ENCODE data around the gene PRSS33. TPM values are rescaled to one million over a fixed set of nuclear protein-coding genes. Genes with fewer than 3 reads are reported as not detected.

The PRSS33 gene
- total and polyA plus RNA-seq, 2 of the 8 experiments (the other 6 are each of a cell fraction or from before 2014, with no cell fraction given), result 0.09 TPM; not detected in 1

DNA sequence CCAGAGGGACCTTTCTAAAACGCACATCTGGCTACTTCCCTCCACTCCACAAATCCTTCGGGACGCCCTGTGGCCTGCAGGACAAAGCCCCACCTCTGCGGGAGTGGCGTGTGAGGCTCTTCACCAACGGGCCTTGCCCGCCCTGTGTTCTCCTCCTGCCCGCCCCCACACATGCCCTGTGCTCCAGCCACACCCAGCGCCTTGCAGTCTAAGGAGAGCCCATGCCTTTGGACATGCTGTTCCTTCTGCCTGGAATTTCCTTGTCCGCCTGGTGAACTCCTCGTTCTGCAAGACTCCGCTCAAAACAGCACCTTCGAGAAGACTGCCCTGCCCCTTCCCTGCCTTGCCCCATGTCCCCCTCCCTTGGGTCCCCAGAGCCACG is 17.7 kb downstream of the PRSS33 start:
- Histone ChIP-seq H4K8ac (ENCODE audit: extremely low read depth, insufficient read depth, low read length) (no peak overlapping the region), H3K4me3 (ENCODE audit: extremely low read depth in 1 of 4, insufficient read depth in 2 of 4, low read depth in 3 of 4, low read length in 4 of 4) (no peak overlapping the region), H2AFZ (ENCODE audit: low read length) (no peak overlapping the region), H2BK15ac (ENCODE audit: low read length) (no peak overlapping the region), H2BK5ac (ENCODE audit: low read depth, low read length) (peak overlapping the region; percentile 55; the same call in 1 of the 2 replicates), H3K27ac (ENCODE audit: low read depth, low read length) (0 out of 2 replicates have a peak overlapping the region, but pooled peaks have one; percentile 16), H2BK12ac (ENCODE audit: low read depth, low read length) (no peak overlapping the region), H2BK120ac (replicated peaks; ENCODE audit: low read depth, low read length) (no peak overlapping the region), H3K79me1 (ENCODE audit: low read depth, low read length) (peaks cover 5% of the 10 kb centered on the region), H3K79me2 (ENCODE audit: control insufficient read depth in 1 of 2, insufficient read depth in 2 of 2, low read length in 2 of 2) (peaks cover 4 to 48% of the 10 kb centered on the region in 2 experiments; a peak in 2 of 4 replicates), H4K91ac (replicated peaks; ENCODE audit: insufficient read length, low read length) (no peak overlapping the region), H3K4me2 (ENCODE audit: insufficient read depth in 1 of 2, low read depth in 2 of 2, low read length in 2 of 2) (no peak overlapping the region), H2AK5ac (ENCODE audit: low read depth, low read length) (no peak overlapping the region), H3K23ac (ENCODE audit: insufficient read length) (no peak overlapping the region), H2BK20ac (ENCODE audit: low read length) (no peak overlapping the region), H3K9me3 (ENCODE audit: insufficient read depth in 2 of 2, low read depth in 1 of 2, low read length in 1 of 2) (peaks cover 0 to 1% of the 10 kb centered on the region in 2 experiments; a peak in 1 of 4 replicates), H3K9ac (replicated peaks in 1 of 4; ENCODE audit: extremely low read depth in 1 of 4, low read depth in 3 of 4, low read length in 3 of 4) (no peak overlapping the region), H3K4ac (replicated peaks; ENCODE audit: insufficient read length, low read depth, low read length) (no peak overlapping the region), H3K18ac (ENCODE audit: extremely low read depth, low read length) (no peak overlapping the region), H3K36me3 (ENCODE audit: control insufficient read depth in 2 of 4, insufficient read depth in 4 of 4, low read length in 3 of 4) (peaks cover 60 to 91% (median 76%) of the 10 kb centered on the region in 4 experiments), H3K14ac (ENCODE audit: insufficient read length) (no peak overlapping the region), H3K4me1 (replicated peaks in 1 of 4; ENCODE audit: control insufficient read depth in 3 of 4, insufficient read depth in 4 of 4, low read length in 3 of 4) (peaks cover 0 to 3% (median under 1%) of the 10 kb centered on the region in 4 experiments; a peak in 3 of 7 replicates), H4K5ac (ENCODE audit: insufficient read length, low read depth, low read length) (no peak overlapping the region), H3K56ac (replicated peaks; ENCODE audit: insufficient read length, low read depth, low read length) (no peak overlapping the region), H4K20me1 (replicated peaks in 1 of 2; ENCODE audit: control insufficient read depth in 1 of 2, insufficient read depth in 2 of 2, low read length in 2 of 2) (peaks cover 34 to 49% of the 10 kb centered on the region in 2 experiments), H3K27me3 (replicated peaks in 1 of 4; ENCODE audit: control insufficient read depth in 3 of 4, extremely low read depth in 1 of 4, insufficient read depth in 3 of 4, low read length in 3 of 4) (no peaks in the 10 kb centered on the region), H3K23me2 (ENCODE audit: low read depth, low read length) (no peaks in the 10 kb centered on the region)
- TF ChIP-seq POLR2A (IDR thresholded peaks at IDR 0.05; ENCODE audit: control extremely low read depth in 1 of 2, low read depth in 2 of 2, low read length in 2 of 2) (no peak), CHD1 (IDR thresholded peaks at IDR 0.05; ENCODE audit: low read depth, low read length) (no peak), EP300 (IDR thresholded peaks at IDR 0.05; ENCODE audit: borderline replicate concordance in 1 of 2, low read depth in 2 of 2, low read length in 2 of 2) (no peak), SIX5 (IDR thresholded peaks at IDR 0.05; ENCODE audit: low read depth, low read length) (no peak), GTF2F1 (IDR thresholded peaks at IDR 0.05; ENCODE audit: borderline replicate concordance, low read depth, low read length) (no peak)
- TF ChIP-seq, protein P1, sequence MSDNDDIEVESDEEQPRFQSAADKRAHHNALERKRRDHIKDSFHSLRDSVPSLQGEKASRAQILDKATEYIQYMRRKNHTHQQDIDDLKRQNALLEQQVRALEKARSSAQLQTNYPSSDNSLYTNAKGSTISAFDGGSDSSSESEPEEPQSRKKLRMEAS (IDR thresholded peaks at IDR 0.05), result no peak
- 95% methylated on average over 11 of the region's 14 CpGs; no CpG with 5 or more reads in 1 of the 2 experiments for WGBS, 2 experiments (ENCODE audit: extremely low coverage in 1 of 2, insufficient coverage in 1 of 2, insufficient read length in 1 of 2, insufficient replicate concordance in 2 of 2, low coverage in 1 of 2, low lambda C conversion rate in 2 of 2, missing lambda C conversion rate in 1 of 2)
- ChIA-PET CTCF (ENCODE audit: partially characterized antibody) (interaction anchor here (0.9 to 2.0 kb wide), 4 partner anchors 11 to 98 kb away, joined by 3 to 6 read pairs (median 3); no protein-coding TSS in a partner anchor), POLR2A (ENCODE audit: partially characterized antibody) (interaction anchor here (0.9 to 6.9 kb wide), 8 partner anchors 8 to 41 kb away, joined by 3 to 140 read pairs (median 5); partner anchors contain the start of genes ELOB and SRRM2)
- FAIRE-seq, result no peak
- DNase-seq (ENCODE audit: low read depth in 1 of 2, low spot score in 2 of 2), result no peak
